Measurements from ENCODE around the gene TMEM134.
A peak's percentile ranks its signal among the peaks of the same experiment; 100 is the strongest.
"Not testable (repeated sequence)": the region's sequence is repeated elsewhere in the genome, so short reads cannot be mapped to it uniquely, and the experiment has no call there.

Gene TMEM134

GRCh38 chr11:67468759-67469507 lies at the start of gene TMEM134:
TMEM134 (minus strand) TSS chr11:67469251; CDS start chr11:67469192, 59 bp downstream.
- DNase-seq (ENCODE audit: low read depth) = peak; percentile 87

- DNase-seq (ENCODE audit: low read depth) = no peak
These were observed 48.9 kb upstream of the TMEM134 start for GRCh38 chr11:67517784-67518552.

GRCh38 chr11:67516806-67517205 lies 47.8 kb upstream of the TMEM134 start:
- DNase-seq (ENCODE audit: low read depth) = no peak

- DNase-seq (ENCODE audit: low read depth) = no peak
These were observed 45.1 kb upstream of the TMEM134 start for GRCh38 chr11:67514116-67514515.

GRCh38 chr11:67511558-67511957 lies 42.5 kb upstream of the TMEM134 start:
- not testable (repeated sequence) for DNase-seq (ENCODE audit: low read depth)

- DNase-seq (ENCODE audit: low read depth) = no peak
These were observed 40.9 kb upstream of the TMEM134 start for GRCh38 chr11:67510023-67510345.

- DNase-seq (ENCODE audit: low read depth) = peak; percentile 98
These were observed 39.6 kb upstream of the TMEM134 start for GRCh38 chr11:67508486-67509121.

- peak; percentile 98 for DNase-seq (ENCODE audit: low read depth)
These were observed 38.9 kb upstream of the TMEM134 start, which contains the start of gene CDK2AP2 for GRCh38 chr11:67507864-67508485. CDK2AP2 (minus strand) TSS chr11:67508162; CDS start chr11:67508082, 80 bp downstream.

GRCh38 chr11:67507242-67507863 lies 38.3 kb upstream of the TMEM134 start:
- no peak for DNase-seq (ENCODE audit: low read depth)

GRCh38 chr11:67506426-67507051 lies 37.5 kb upstream of the TMEM134 start:
- DNase-seq (ENCODE audit: low read depth) = no peak

GRCh38 chr11:67505605-67506396 lies 36.8 kb upstream of the TMEM134 start:
- DNase-seq (ENCODE audit: low read depth) = peak; percentile 85

- peak; percentile 69 for DNase-seq (ENCODE audit: low read depth)
These were observed 36.0 kb upstream of the TMEM134 start, which contains the start of gene PITPNM1 for GRCh38 chr11:67504950-67505581. PITPNM1 (minus strand) TSS chr11:67505363; CDS start chr11:67504180, 1,183 bp downstream.

- peak; percentile 16 for DNase-seq (ENCODE audit: low read depth)
These were observed 35.2 kb upstream of the TMEM134 start for GRCh38 chr11:67504005-67504949.

- no peak for DNase-seq (ENCODE audit: low read depth)
These were observed 34.3 kb upstream of the TMEM134 start for GRCh38 chr11:67503119-67504004.

GRCh38 chr11:67502328-67502979 lies 33.4 kb upstream of the TMEM134 start:
- no peak for DNase-seq (ENCODE audit: low read depth)

- DNase-seq (ENCODE audit: low read depth) = no peak
These were observed 32.8 kb upstream of the TMEM134 start for GRCh38 chr11:67501854-67502253.

All from activated T-cell treated with anti-CD3 and anti-CD28 coated beads for 24 hours (primary cell).